Measurements from ENCODE around the gene DCAKD. TPM values are rescaled to one million over a fixed set of nuclear protein-coding genes. Genes with fewer than 3 reads are reported as not detected.

DCAKD gene
- total and polyA plus RNA-seq, 2 donors (not counting 3 experiments of a cell fraction or from before 2014, with no cell fraction given), result 30.8 to 36.5 TPM

DNA sequence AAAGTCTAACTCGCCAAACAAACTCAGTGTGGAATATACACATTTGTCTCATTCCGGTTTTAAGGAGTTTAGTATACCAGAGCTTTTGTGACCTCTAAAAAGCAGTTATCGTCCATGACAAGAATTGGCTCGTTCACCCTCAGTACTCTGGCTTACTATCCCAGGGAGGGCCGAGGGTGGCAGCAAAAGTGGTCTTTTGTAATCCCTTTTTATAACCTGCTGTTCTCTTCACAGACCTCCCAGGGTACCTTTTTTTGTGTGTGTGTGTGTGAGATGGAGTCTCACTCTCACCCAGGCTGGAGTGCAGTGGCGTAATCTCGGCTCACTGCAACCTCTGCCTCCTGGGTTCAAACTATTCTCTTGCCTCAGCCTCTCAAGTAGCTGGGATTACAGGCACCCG is 18.6 kb upstream of the DCAKD start:
- TF ChIP-seq POLR2A (IDR thresholded peaks at IDR 0.05; ENCODE audit: low read depth, low read length), result no peak
- no peak for TF ChIP-seq FOS (IDR thresholded peaks at IDR 0.05; ENCODE audit: borderline replicate concordance, insufficient read depth, low read length)
- no peak for TF ChIP-seq JUN (IDR thresholded peaks at IDR 0.05; ENCODE audit: borderline replicate concordance, insufficient read depth, insufficient read length, low read depth)
- no peak for TF ChIP-seq EZH2 (IDR thresholded peaks at IDR 0.05; ENCODE audit: borderline replicate concordance, low read depth, low read length, severe bottlenecking)
- TF ChIP-seq, protein P1, sequence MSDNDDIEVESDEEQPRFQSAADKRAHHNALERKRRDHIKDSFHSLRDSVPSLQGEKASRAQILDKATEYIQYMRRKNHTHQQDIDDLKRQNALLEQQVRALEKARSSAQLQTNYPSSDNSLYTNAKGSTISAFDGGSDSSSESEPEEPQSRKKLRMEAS (IDR thresholded peaks at IDR 0.05; ENCODE audit: insufficient read depth, insufficient read length), result no peak
- TF ChIP-seq MYC (IDR thresholded peaks at IDR 0.05; ENCODE audit: low read depth, low read length), result no peak
- TF ChIP-seq, protein P2, sequence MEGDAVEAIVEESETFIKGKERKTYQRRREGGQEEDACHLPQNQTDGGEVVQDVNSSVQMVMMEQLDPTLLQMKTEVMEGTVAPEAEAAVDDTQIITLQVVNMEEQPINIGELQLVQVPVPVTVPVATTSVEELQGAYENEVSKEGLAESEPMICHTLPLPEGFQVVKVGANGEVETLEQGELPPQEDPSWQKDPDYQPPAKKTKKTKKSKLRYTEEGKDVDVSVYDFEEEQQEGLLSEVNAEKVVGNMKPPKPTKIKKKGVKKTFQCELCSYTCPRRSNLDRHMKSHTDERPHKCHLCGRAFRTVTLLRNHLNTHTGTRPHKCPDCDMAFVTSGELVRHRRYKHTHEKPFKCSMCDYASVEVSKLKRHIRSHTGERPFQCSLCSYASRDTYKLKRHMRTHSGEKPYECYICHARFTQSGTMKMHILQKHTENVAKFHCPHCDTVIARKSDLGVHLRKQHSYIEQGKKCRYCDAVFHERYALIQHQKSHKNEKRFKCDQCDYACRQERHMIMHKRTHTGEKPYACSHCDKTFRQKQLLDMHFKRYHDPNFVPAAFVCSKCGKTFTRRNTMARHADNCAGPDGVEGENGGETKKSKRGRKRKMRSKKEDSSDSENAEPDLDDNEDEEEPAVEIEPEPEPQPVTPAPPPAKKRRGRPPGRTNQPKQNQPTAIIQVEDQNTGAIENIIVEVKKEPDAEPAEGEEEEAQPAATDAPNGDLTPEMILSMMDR (IDR thresholded peaks at IDR 0.05; ENCODE audit: extremely low read depth in 1 of 2, insufficient read depth in 1 of 2, low read depth in 1 of 2, low read length in 2 of 2), result no peak
- no peak for TF ChIP-seq GATA2 (IDR thresholded peaks at IDR 0.05; ENCODE audit: insufficient read depth, insufficient read length, low read depth, low read length)
- TF ChIP-seq POLR2AphosphoS5 (IDR thresholded peaks at IDR 0.05; ENCODE audit: insufficient read depth, low read depth, low read length), result no peak
- intact Hi-C loops (cut with micrococcal nuclease), result no loop called here
- H3K9ac ChIP-seq (replicated peaks; ENCODE audit: extremely low read depth, insufficient read depth, low read length), result no peak overlapping the region
- no peaks in the 10 kb centered on the region for H4K20me1 ChIP-seq (replicated peaks; ENCODE audit: control insufficient read depth, extremely low read depth, insufficient read depth, low read length)
- H3K9me1 ChIP-seq (replicated peaks; ENCODE audit: control insufficient read depth, extremely low read depth, insufficient read depth, low read length), result no peaks in the 10 kb centered on the region
- FAIRE-seq (no peak), DNase-seq (ENCODE audit: low read depth, low spot score) (no peak)
- peaks cover 11% of the 10 kb centered on the region for H3K4me1 ChIP-seq (ENCODE audit: control insufficient read depth, extremely low read depth, insufficient read depth, low read length)
- H3K4me3 ChIP-seq (replicated peaks in 1 of 3; ENCODE audit: insufficient read depth in 1 of 3, low read depth in 1 of 3, low read length in 3 of 3), result no peak overlapping the region
- no TSS peak for BruUV-seq (replicated peaks)
- H2AFZ ChIP-seq (ENCODE audit: low read depth, low read length), result no peak overlapping the region
- no peaks in the 10 kb centered on the region for H3K27me3 ChIP-seq (ENCODE audit: control insufficient read depth in 2 of 2, insufficient read depth in 2 of 2, low read length in 2 of 2)
- H3K4me2 ChIP-seq (ENCODE audit: insufficient read depth, low read length), result no peak overlapping the region
- CTCF ChIA-PET, result interaction anchor here (1.0 to 1.1 kb wide), 2 partner anchors 13 to 23 kb away, joined by 3 to 4 read pairs; no protein-coding TSS in a partner anchor
- POLR2A ChIA-PET, result no interaction called here
- peaks cover 5 to 17% of the 10 kb centered on the region in 2 experiments for H3K36me3 ChIP-seq (ENCODE audit: control insufficient read depth in 2 of 2, extremely low read depth in 1 of 2, insufficient read depth in 2 of 2, low read length in 2 of 2)
- dilution Hi-C loops (cut with MboI; ENCODE audit: extremely low pct_ligation_motif_present, low sequenced_read_pairs), result no loop called here
- no peak overlapping the region for H3K27ac ChIP-seq (ENCODE audit: insufficient read depth, low read depth, low read length)
- H3K79me2 ChIP-seq (ENCODE audit: control insufficient read depth, insufficient read depth, low read length), result peaks cover 85% of the 10 kb centered on the region
- H3K9me3 ChIP-seq (replicated peaks; ENCODE audit: control insufficient read depth, insufficient read depth, low read length), result no peaks in the 10 kb centered on the region
